B cell (primary cell): ENCODE measurements around the gene RPP14. TPM values are rescaled to one million over a fixed set of nuclear protein-coding genes. Genes with fewer than 3 reads are reported as not detected.

Experiments used
- ATAC-seq: fragments of 200-7000 bp; cut with Tn5 transposase; one replicate; pipeline ENCODE4 v1.10.0; 2021; ENCODE audit warnings: low read depth, mild to moderate bottlenecking, moderate number of reproducible peaks, moderate library complexity
- CTCF ChIA-PET: fragments of 350-600 bp; sonication (Branson Sonifier 250); formaldehyde crosslinking; loops from one replicate; lab custom pipeline; 2021; ENCODE audit warnings: antibody characterized with exemption, inconsistent platforms; lab: Charles Lee
- POLR2A ChIA-PET: fragments of 350-600 bp; sonication (Branson Sonifier 250); formaldehyde crosslinking; loops from one replicate; lab custom pipeline; 2021; ENCODE audit warnings: antibody characterized with exemption; lab: Charles Lee
- DNase-seq: peaks from one replicate; pipeline ENCODE4 v3.0.0; 2013
- H2AFZ ChIP-seq: 2 replicates; pipeline ENCODE4 v1.6.1; 2012; ENCODE audit warnings: mild to moderate bottlenecking, low read depth, low read length; ENCODE audit not compliant: insufficient read depth, poor library complexity, severe bottlenecking
- H3K27ac ChIP-seq, 2 donors: 1 replicate in 1 of 2; 2 replicates in 1 of 2; pipeline ENCODE4 v1.5.1; 2012 to 2013; ENCODE audit warnings: low read length in 2 of 2, mild to moderate bottlenecking in 2 of 2, moderate library complexity in 1 of 2
- H3K27me3 ChIP-seq, 4 experiments: fragments of 200-600 bp in 1 of 4; sonication (generic) in 1 of 4; replicated peaks in 1 of 4; 1 replicate in 2 of 4; 2 replicates in 2 of 4; pipeline versions ENCODE4 v1.6.1 to v1.7.0; 2013 to 2016; ENCODE audit warnings: low read length in 3 of 4, mild to moderate bottlenecking in 2 of 4, mixed read lengths in 1 of 4, moderate library complexity in 1 of 4; ENCODE audit not compliant: insufficient read depth in 4 of 4, control insufficient read depth in 3 of 4; ENCODE audit errors: control extremely low read depth in 1 of 4
- H3K36me3 ChIP-seq, 2 experiments: replicated peaks in 1 of 2; 1 replicate in 1 of 2; 2 replicates in 1 of 2; pipeline versions ENCODE4 v1.6.1 to v1.7.1; 2013; ENCODE audit warnings: low read length in 1 of 2; ENCODE audit not compliant: insufficient read depth in 2 of 2, control insufficient read depth in 1 of 2; ENCODE audit errors: control extremely low read depth in 1 of 2, extremely low read depth in 1 of 2
- H3K4me1 ChIP-seq, 2 donors: fragments of 200-600 bp in 1 of 2; sonication (generic) in 1 of 2; 1 replicate in 1 of 2; 2 replicates in 1 of 2; pipeline versions ENCODE4 v1.5.1 to v1.6.1; 2013 to 2017; ENCODE audit warnings: low read length in 2 of 2; ENCODE audit not compliant: control insufficient read depth in 2 of 2, insufficient read depth in 2 of 2
- H3K4me2 ChIP-seq: replicated peaks from 2 replicates; pipeline ENCODE3; 2012; ENCODE audit warnings: mild to moderate bottlenecking, low read depth, low read length; ENCODE audit not compliant: poor library complexity, severe bottlenecking
- H3K4me3 ChIP-seq, 5 experiments: fragments of 200-600 bp in 1 of 5; sonication (generic) in 1 of 5; 1 replicate in 3 of 5; 2 replicates in 2 of 5; pipeline versions ENCODE4 v1.5.1 to v1.7.0; 2011 to 2016; ENCODE audit warnings: low read length in 4 of 5, mild to moderate bottlenecking in 4 of 5, low read depth in 2 of 5, control low read depth in 1 of 5, moderate library complexity in 1 of 5; ENCODE audit not compliant: insufficient read depth in 1 of 5; ENCODE audit errors: control extremely low read depth in 1 of 5, extremely low read depth in 1 of 5
- H3K79me2 ChIP-seq: fragments of 200-600 bp; sonication (generic); one replicate; pipeline ENCODE4 v1.6.0; 2016; ENCODE audit warnings: low read length; ENCODE audit not compliant: control insufficient read depth, insufficient read depth
- H3K9ac ChIP-seq: fragments of 200-600 bp; sonication (generic); 2 replicates; pipeline ENCODE4 v1.6.1; 2017; ENCODE audit warnings: mild to moderate bottlenecking, low read length, moderate library complexity
- H3K9me3 ChIP-seq, 3 donors: one replicate each; pipeline versions ENCODE4 v1.6.1 to v1.7.1; 2013; ENCODE audit warnings: low read length in 2 of 3; ENCODE audit not compliant: control insufficient read depth in 2 of 3, insufficient read depth in 1 of 3; ENCODE audit errors: control extremely low read depth in 1 of 3
- H4K20me1 ChIP-seq: 2 replicates; pipeline ENCODE4 v1.6.0; 2012; ENCODE audit warnings: mild to moderate bottlenecking, low read length; ENCODE audit not compliant: insufficient read depth, control insufficient read depth, poor library complexity, severe bottlenecking
- H3K27ac Mint-ChIP-seq: one replicate; pipeline ENCODE4 v1.8.0; 2021; ENCODE audit warnings: mixed read lengths
- H3K27me3 Mint-ChIP-seq: one replicate; pipeline ENCODE4 v1.8.0; 2021; ENCODE audit warnings: mixed read lengths
- H3K4me1 Mint-ChIP-seq: one replicate; pipeline ENCODE4 v1.8.0; 2021; ENCODE audit warnings: mixed read lengths
- H3K4me3 Mint-ChIP-seq: one replicate; pipeline ENCODE4 v1.8.0; 2021; ENCODE audit warnings: mixed read lengths
- H3K9me3 Mint-ChIP-seq: one replicate; pipeline ENCODE4 v1.8.0; 2022; ENCODE audit warnings: mixed read lengths; ENCODE audit not compliant: insufficient read depth
- CTCF ChIP-seq: fragments of 200-600 bp; IDR thresholded peaks from one replicate; pipeline ENCODE4 v1.8.0; 2022; ENCODE audit warnings: antibody characterized with exemption, mild to moderate bottlenecking
- EZH2 ChIP-seq: IDR thresholded peaks from 2 replicates; pipeline ENCODE4 v1.6.1; 2012; ENCODE audit warnings: borderline replicate concordance, low read depth, mild to moderate bottlenecking, moderate library complexity, low read length; ENCODE audit not compliant: insufficient read depth, poor library complexity, severe bottlenecking
- WGBS: methylation state at CpG from one replicate; pipeline ENCODE4 v1.1.5; 2013; ENCODE audit warnings: missing lambda C conversion rate; ENCODE audit not compliant: insufficient coverage; 5-methylcytosine and 5-hydroxymethylcytosine counted together
- intact Hi-C: fragments of 100-400 bp; cut with micrococcal nuclease; formaldehyde crosslinking; loops from one replicate; pipeline ENCODE4 v1.10.0; 2022
- polyA plus RNA-seq: library from polyadenylated mRNA; depleted of rRNA; stranded (reverse); fragments of >200 nt; gene quantifications from 2 replicates; pipeline ENCODE4 v1.2.3, GENCODE V29; 2012
- total RNA-seq, 2 donors: library from RNA; stranded (reverse); fragments of 120-200 nt in 1 of 2; gene quantifications; 1 replicate in 1 of 2; 2 replicates in 1 of 2; pipeline versions ENCODE4 v1.2.3 to v1.2.4, GENCODE V29; 2013 to 2022

Gene RPP14
- total and polyA plus RNA-seq, 2 donors (not counting 1 experiment from before 2014, with no cell fraction given), result 4.7 to 17.9 TPM

GRCh38 chr3:58353722-58354553 is 47.9 kb downstream of the RPP14 start:
- H3K9me3 ChIP-seq, result peaks cover 0 to 8% (median 0%) of the 10 kb centered on the region in 3 donors
- H3K27me3 Mint-ChIP-seq, result no peaks in the 10 kb centered on the region
- peaks cover 87% of the 10 kb centered on the region for H3K4me1 Mint-ChIP-seq
- peak overlapping the region; percentile 68 for H2AFZ ChIP-seq
- H3K4me3 Mint-ChIP-seq, result peak overlapping the region; percentile 99
- peaks cover 95 to 97% of the 10 kb centered on the region in 2 donors for H3K4me1 ChIP-seq
- TF ChIP-seq EZH2, result no peak
- no peak for TF ChIP-seq CTCF
- peaks cover 82% of the 10 kb centered on the region for H3K79me2 ChIP-seq
- peak overlapping the region; percentile 79 for H3K9ac ChIP-seq
- ChIA-PET CTCF (interaction anchor here (0.7 to 15.0 kb wide), 12 partner anchors 8 to 137 kb away, joined by 3 to 349 read pairs (median 4); partner anchors contain the start of gene PXK), POLR2A (interaction anchor here (9.1 kb wide), 1 partner anchor 17 kb away, joined by 182 read pairs; the partner anchor contains the start of gene PXK)
- intact Hi-C loops, result loop anchor here (2.0 kb wide), 1 partner anchor 79 kb away; the partner anchor contains the start of gene PDHB
- peak overlapping the region; percentile 63 to 81 (median 74) for H3K4me3 ChIP-seq
- no peaks in the 10 kb centered on the region for H3K9me3 Mint-ChIP-seq
- ATAC-seq, result peak; percentile 33
- peak; percentile 81 for DNase-seq
- H3K4me2 ChIP-seq, result peak overlapping the region; percentile 80
- peaks cover 9% of the 10 kb centered on the region for H4K20me1 ChIP-seq
- WGBS, result 64% methylated on average over 2 of the region's 8 CpGs
- H3K27me3 ChIP-seq, result no peaks in the 10 kb centered on the region
- H3K27ac Mint-ChIP-seq, result peak overlapping the region; percentile 100
- peaks cover 0 to 7% of the 10 kb centered on the region in 2 experiments for H3K36me3 ChIP-seq
- peak overlapping the region; percentile 94 to 97 for H3K27ac ChIP-seq
